CD4-positive, alpha-beta T cell treated with Interleukin-4 for 1 hour (primary cell): Measurements from ENCODE around the gene DLG1.

Source experiments
- DNase-seq, 2 donors: peaks; one replicate each; pipeline ENCODE4 v3.0.0-alpha.2; 2020 to 2022

Gene DLG1

DNA sequence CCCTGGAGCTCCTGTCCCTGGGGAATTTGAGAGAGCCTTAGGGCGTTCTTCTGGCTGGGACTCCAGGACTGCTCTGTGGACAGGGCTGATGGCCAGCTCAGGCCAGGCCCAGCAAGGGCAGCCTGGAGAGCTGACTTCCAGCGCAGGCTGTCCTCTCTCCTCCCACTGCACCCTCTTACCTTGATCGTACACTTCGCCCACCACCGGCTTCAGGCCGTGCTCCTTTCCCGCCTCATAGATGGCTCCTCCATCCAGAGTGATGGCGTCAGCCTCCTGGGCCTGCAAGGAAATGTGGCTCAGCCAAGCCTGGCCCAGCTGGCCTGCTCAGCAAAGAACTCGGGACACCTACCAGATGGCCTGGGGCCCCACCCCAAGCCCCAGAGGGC is 271.9 kb downstream of the DLG1 start:
- DNase-seq, result peak in 1 of 2 donors; percentile 10

DNA sequence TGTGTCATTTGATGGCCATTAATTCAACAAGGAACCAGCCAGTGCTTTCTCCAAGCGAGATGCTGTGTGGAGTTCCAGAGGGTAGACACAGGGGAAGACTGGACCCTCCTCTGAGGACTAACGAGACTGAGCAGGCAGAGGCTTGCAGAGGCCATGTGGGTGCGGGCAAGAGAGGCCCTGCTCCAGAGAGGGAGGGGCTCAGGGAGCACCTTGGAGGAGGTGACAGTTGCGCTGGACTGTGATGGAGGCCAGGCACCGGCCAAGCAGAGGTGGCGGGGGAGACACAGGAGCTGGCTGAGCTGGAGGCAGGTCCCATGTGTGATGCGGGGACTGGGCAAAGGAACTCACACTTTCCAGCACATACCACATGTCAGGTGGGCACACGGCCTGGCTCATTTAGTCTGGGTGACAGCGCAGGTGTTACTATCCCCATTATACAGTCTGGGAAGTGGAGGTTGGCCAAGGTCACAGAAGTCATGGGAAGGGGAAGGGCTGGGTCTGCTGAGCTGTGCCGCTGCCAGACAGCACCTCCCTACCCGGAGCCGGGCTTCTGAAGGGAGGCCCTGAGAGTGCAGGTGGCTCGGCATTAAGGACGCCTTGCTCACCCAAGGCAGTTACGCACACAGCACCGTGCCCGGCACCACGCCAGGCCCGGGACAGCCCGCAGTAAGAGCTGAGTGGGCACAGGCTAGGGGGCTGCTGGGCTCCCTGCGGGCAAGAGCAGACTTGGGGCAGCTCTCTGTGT is 272.5 kb downstream of the DLG1 start:
- peak in 1 of 2 donors; percentile 9 for DNase-seq

DNA sequence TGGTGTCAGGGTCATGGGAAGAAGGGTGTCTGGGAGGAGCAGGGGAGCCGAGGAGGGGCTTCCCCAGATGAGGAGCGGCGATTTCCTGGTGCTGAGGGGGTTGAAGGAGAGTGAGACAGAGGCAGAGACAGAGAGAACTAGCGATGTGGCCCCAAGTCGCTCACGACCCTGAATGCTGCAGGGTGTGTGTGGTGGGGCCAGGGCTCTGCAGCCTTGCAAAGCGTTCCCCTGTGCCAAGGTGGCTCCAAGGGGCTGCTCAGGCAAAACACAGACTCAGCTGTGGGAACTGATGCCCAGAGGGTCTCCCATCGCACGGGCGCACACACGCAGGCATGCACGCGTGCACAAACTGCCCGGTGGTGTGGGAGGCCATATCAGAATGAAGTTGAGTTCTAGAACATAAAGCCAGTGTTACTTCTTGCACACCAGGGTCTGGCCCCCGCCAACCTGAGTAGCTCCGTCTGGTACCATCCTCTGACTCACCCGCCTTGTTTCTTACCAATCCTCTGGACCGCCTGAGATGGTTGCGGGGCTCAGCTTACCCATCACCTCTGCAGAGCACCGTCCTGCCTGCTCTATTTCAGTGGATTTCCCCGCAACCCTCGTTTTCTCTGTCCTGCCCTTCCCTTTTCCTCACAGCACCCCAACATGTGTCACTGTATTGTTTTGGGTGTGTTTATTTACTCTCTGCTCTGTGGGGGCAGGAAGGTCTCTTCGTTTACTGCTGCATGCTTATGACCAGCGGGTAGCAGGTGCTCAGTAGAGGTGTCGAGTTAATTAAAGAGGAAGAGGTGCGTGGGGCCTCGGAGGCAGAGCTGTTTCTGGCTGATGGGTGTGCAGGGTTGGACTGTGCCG is 273.3 kb downstream of the DLG1 start:
- no peak for DNase-seq

DNA sequence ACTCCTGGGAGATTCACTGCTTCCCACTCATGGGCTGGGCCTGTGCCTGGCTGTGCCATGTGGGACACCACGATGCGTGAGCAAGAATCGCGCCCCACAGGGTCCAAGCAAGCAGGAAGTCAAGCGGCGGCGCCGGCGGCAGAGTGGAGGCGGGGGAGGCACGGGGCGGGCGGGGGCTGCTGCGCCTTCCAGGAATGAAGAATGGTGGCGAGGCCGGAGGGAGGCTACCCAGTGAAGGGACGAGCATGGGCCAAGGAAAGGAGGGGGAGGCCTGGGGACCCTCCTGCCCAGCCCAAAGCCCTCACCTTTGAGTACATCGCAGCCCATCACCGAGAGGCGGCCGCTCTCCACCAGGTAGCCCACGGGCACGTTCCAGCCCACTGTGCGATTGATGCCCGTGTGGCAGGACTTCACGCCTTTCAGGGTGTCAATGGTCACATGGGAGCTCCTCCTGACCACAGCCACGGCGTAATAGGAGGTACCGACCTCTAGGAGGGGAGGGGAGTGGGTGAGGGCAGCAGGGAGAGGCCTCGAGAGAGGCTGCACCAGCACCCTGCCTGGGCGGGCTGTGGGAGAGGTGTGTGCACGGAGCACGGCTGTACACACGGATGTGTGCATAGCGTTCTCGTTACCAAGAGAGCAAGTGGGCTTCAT is 274.3 kb downstream of the DLG1 start:
- peak in 1 of 2 donors; percentile 9 for DNase-seq

DNA sequence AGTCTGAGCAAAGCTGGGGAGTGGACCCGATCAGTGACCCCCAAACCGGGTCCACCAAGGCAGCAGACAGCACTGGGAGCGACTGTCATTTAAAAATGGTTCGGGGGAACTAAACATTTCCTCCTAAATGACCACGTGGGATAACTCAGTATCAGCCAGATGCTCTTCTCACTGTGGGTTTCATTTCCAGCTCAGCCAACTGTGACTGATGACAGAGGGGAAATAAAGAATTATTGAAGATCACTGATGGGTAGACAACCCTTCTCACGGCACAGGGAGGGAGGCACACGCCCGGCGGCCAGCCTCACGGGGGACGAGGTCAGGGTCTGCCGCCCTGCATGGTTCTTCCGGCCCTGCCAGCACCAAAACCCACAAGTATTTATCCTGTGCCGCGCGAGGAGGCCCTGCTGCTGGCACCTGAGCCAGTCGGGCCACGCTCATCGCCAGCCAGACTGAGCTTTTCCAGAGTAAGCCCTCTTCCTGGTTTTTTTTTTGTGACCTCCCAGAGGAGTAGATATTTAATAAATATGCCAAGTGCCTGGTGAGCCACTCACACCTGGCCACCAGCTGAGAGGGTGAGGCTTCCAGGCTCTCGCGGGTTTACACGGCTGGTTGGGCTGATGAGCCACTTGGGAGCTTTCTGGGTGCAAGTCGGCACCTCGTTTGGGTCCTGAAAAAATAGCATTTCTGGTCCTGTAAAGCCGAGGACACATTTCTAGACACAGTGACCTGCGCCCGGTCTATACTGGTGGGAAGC is 275.0 kb downstream of the DLG1 start:
- DNase-seq, result peak in 1 of 2 donors; percentile 53

DNA sequence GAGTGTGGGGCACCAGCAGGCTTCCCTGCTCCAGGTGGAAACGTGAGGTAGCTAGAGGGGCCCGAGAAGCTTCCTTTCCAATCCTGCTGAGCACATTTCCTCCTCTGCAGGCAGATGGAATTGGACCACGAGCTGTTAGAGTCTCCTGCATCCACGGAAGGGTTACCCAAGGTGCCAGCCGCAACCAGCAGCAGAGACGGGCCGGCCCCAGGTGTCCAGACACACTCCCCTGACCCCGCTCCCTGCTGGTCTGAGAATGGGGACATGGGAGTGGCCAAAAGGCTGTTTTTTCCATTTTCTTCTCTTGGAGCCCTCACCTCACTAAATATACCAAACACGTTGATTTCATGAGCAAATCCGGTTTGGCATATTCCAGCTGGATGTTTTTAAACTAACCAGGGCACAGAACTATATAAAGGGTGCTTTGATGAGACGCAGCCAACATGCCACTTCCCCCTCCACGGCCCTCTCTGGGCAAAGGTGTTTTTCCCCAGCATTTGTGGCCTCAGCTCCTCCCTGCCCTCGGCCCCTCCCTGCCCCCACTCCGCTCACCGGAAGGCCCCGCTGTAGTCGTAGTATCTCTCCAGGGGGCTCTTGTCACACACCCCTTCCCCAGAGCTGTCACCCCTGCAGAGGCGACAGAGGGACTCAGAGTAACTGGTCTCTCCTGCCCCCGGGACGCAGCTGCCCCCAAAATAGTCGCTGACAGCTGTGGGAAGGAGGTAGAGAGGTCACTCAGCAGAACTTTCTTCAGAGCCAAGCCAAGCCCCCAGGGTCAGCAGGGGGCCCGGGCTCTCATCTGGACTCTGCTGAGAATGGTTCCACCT is 275.8 kb downstream of the DLG1 start:
- DNase-seq, result peak in 1 of 2 donors; percentile 12

DNA sequence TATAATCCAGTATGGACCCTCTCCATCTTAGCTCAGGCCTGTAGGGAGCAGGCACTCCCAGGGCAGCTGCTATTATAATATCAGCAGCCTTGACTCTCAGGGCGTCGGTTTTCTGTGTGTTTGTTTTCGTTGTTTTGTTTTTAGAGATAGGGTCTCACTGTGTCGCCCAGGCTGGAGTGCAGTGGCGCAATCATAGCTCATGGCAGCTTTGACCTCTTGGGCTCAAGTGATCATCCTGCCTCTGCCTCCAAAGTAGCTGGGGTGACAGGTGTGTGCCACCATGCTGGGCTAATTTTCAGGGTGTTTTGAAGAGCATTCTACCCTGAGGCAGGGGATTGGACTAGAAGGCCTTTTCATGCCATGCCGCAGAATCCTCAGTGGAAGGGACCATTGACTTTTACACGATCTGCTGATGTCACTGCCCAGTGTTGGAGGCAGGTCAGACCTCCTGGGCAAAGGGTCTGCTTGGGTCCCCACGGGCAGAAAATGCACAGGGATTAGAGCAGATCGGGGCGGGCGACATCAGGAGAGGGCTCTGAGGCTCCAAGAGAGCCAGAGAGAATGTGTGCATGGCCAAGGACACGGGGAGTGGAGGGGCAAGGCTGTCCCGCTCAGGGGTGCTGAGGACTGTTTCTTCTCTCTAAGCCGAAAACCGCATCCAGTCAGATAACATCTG is 276.5 kb downstream of the DLG1 start:
- no peak for DNase-seq

DNA sequence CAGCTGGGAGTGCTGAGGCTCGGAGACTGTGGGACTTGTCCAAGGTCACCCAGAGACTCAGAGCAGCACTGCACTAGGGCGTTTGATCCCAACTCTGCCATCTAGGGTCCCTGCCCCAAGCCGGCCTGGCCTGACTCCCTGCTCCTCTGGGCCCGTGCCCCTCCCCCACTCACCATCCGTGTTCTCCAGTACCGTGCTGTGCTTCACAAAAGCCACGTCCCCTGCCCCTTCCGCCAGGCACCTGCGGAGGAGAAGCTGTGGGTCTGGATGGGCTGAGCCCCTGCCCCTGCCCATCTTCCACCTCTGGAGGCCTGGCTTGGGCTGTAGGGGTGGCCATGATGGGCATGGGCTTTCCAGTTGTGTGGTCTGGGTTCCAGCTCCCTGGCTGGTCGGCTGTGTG is 277.2 kb downstream of the DLG1 start:
- peak in 1 of 2 donors; percentile 7 for DNase-seq

DNA sequence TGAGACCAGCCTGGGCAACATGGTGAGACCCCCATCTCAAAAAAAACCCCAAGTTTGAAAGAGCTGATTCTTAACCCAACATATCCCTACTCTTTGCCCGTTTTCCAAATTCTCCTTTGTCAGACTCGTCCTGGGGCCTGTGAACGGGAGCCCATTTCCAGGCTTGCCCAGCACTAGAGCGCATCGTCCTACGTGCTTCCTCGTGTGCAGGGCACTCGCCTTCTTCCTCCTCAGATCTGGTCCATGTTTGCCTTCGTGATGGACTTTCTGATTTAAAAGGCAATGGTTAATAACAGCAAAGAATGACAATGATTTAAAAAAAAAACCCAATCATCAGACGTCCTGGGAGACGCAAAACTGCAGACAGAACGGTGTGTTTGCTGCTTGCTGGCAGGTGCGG is 278.9 kb downstream of the DLG1 start:
- peak in 1 of 2 donors; percentile 5 for DNase-seq

DNA sequence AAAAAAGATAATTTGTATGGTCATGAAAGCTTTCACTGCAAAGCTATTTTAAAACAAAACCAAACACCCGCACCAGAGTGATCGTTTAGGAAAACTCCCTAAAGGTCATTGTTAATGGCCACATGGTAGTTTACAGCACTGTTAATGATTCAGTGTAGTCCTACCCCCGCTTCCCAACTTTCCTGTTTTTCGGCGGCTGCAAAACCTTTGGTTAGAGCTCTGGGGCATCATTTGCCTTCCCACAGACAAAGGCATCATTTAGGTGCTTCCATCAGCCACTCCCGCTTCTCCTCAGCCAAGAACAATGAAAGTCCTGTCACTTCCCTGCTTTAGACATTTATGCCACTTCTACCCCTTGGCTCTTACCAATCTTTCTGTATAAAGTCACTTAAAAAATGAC is 279.4 kb downstream of the DLG1 start:
- DNase-seq, result no peak

DNA sequence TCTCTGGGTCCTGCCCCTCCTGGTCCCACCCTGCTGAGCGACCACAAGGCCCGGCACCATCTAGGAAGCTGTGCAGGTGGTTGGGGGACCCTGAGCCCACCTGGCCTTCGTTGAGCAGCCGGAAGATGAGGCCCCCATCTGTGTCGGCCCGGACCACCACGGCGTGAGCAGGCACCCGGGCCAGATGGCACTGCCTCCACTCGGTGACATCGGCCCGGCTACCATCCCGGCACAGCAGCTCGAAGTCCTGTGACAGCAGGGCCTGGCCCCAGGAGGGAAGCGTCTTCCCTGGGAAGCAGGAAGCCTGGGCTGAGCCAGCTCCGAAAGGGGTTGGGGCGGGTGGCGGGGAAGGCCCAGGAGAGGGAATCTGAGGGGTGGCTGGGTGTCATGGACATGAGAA is 281.4 kb downstream of the DLG1 start:
- peak in 1 of 2 donors; percentile 10 for DNase-seq

DNA sequence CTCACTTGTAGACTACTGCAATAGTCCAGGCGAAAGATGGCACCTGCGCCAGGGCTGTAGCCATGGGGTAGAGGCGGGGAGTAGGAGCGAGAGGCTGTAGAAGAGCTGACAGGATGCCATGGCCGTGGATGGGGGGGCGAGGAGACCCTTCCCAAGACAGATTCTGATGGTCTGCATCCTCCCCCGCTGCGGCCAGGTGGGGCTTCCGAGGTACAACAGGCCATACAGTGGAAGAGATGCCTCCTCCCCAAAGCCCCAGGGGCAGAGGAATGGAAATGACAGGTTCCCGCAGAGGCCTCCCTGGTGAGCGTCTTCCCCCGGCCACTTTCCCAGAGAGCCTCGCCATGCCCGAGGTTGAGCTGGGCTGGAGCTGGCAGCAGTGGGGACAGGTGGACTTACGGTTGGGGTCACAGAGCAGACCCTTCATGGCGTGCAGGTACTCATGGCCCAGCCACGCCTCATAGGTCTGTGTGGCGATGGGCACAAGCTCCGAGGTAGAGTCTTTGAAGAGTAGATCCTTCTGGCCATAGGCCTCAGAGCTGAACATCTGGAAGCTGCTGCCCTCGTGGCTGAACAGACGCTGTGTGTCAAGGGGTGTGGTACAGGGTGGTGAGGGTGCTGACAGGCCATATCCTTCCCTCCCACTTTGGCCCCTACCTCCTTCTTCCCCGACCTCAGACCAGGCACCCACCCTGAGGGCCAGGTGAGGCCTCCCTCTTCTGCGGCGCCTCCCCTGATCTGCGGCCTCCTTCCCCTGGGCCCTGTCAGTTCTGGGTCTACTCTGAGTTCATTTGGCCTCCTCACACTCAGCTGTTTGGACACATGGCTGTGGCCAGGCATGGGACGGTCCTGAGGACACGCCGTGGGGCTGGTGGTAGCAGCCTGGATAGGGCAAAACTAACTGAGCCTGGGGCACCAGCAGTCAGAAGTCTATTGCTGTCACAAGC is 282.3 kb downstream of the DLG1 start:
- DNase-seq, result peak in 1 of 2 donors; percentile 9

DNA sequence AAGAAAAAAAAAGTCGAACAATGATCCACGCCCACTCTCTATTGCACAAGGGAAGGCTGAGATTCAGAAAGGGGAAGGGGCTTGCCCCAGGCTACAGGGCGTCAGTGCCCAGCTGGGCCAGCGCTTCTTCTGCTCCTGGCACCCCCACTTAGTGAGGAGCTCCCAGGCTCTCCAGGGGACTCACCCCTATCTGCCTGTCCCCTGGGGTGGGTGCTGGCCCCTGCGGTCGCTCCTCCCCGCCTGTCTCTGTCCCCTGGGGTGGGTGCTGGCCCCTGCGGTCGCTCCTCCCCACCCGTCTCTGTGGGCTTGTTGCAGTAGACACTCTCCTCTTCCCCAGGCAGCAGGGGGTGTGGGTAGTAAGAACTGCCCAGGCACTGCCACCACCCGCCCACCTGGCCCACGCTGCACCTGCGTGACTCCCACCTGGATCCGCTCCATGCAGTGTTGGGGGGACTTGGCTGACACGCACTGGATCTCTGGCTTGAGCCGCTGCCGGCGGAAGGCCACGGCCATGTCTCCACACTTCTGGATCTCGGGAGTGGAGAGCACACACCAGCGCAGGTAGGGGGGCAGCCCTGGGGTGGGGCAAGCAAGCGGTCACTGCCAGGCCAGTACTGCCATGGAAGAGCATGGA is 283.4 kb downstream of the DLG1 start:
- DNase-seq, result no peak

DNA sequence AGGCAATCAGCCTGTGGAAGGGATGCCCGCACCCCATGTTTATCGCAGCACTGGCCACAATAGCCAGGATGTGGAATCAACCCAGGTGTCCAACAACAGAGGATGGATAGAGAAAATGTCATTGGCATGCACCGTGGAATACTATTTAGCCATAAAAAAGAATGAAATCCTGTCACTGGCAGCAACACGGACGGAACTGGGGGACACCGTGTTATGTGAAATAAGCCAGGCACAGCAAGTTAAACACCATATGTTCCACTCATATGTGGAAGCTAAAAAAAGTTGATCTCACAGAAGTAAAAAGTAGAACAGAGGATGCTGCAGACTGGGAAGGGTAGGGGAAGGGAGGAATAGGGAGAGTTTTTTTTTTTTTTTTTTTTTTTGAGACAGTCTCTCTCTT is 284.4 kb downstream of the DLG1 start:
- DNase-seq, result no peak

DNA sequence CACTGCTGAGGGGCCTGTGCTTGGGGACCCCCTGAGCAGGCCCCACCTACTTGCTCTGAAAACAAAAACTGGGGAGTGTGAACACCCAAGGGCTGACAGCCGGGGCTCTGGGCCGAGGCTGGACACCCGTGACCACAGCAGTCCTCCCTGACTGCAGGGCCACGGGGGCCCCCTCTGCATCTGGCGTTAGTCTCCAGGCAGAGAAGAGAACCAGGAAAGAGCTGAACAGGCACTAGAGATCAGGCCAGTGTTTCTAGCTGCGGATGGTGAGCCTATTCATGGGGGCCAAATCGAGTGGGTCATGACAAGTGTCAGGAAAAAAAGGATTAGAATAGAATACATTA is 285.9 kb downstream of the DLG1 start:
- DNase-seq, result no peak

DNA sequence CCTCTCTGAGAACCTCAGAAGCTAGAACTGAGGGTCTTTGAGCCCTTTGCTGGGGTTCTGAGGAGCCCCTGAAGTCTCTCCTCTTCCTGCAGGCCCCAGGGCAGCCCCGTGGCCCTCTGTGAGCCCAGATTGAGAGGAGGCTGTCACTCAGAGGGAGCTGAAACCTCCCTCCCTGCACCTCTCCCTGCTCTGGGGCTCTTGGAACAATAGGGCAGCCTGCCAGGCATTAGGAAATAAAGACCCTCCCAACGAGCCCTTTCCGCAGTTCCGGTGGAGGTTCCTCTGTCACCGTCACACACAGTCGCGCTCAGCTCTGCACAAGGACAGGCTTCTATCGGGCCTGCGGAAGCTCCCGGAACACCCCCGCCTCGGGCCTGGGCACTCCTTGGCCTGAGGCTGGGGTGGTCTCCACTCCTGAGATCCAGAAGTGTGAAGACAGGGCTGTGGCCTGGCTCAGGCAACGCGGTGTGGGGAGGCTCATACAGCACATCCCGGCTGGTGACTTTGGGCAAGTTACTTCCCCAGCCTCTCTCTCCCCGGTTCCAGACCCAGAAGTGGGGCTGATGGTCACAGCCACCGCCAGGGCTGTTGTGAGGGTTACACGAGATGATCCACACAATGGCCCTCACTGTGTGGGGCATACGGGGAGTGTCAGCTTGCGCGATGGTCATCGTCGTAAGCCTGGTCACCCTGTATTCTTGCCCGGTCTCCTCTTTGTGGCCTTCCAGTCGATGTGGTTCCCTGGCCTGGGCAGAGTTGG is 286.5 kb downstream of the DLG1 start:
- DNase-seq, result no peak

DNA sequence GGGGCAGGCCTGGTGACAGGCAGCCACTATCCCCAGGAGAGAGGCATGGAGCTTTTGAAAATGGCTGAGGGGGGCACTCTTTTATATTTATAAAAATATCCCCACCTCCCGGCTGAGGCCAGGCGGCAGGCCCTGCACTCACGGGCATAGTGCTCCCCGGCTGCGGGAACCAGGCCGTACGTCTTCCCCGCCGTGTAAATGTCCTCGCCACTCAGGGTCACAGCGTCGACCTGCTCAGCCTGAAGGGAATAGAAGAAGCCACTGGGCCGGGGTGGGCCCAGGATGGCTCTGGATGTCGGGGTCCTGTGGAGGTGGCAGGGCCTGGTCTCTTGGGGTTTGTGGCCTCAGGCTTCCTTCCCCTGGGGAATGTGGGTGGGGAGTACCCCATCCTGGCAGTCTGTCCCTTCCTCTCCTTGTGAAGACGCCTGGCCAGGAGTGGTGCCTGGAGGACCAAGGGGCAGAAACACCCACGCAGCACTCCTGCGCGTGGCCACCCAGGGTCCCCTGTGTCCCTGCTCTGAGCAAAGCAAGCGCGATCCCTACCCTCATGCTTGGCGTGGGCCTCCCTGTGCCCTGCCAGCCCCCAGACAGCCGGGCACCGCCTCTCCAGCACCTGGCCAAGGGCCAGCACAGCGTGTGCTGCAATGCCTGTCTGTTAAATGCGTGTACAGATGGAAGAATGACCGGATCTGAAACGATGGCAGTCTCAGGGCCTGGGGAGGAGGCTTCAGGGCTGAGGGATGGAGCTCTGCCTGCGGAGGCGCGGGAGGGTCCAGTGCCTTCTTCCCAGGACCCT is 287.7 kb downstream of the DLG1 start:
- DNase-seq, result no peak

DNA sequence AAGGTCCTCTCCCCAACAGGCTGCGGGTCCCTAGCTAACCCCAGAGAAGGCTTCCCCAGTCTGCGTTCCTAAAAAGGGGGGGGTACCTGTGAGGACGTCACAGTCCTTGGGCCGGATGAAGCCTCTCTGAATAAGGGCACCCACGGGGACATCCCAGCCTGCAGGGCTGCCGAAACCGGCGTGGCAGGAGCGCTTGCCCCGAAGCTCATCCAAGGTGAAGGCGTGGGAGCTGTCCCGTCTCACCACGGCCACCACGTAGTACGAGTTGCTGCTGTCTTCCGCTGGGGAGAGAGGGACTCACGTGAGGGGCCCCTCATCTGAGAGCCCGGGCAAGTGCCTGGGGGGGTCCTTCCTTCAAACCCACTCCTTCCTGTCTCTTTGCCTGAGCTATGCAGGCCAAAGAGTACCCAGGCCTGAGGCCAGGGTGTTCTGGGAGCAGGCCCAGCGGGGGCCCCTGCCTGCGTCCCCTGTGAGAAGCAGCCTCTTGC is 288.8 kb downstream of the DLG1 start:
- DNase-seq, result no peak
